ENCODE measurements around the gene MYOZ1. TPM values are rescaled to one million over a fixed set of nuclear protein-coding genes. Genes with fewer than 3 reads are reported as not detected.

The MYOZ1 gene
- total and polyA plus RNA-seq, 4 donors, result 1.3 to 4.2 (median 1.9) TPM

GRCh38 chr10:73647875-73648651 lies 6.8 kb upstream of the MYOZ1 start:
- no peaks in the 10 kb centered on the region for H3K9me3 ChIP-seq (ENCODE audit: control insufficient read depth, insufficient read depth, low read length)
- H3K27ac ChIP-seq (ENCODE audit: low read depth, low read length), result peak overlapping the region; percentile 76
- no peaks in the 10 kb centered on the region for H3K27me3 ChIP-seq (ENCODE audit: control insufficient read depth, insufficient read depth, low read length)
- peaks cover 5% of the 10 kb centered on the region for H3K36me3 ChIP-seq (ENCODE audit: control insufficient read depth, insufficient read depth, low read length)
- peaks cover 39% of the 10 kb centered on the region for H3K4me1 ChIP-seq (ENCODE audit: control insufficient read depth, insufficient read depth, low read length)
- DNase-seq (ENCODE audit: low read depth in 4 of 6, low spot score in 6 of 6), result peak in 1 of 6 donors; percentile 26
- WGBS (ENCODE audit: insufficient coverage), result 13% methylated on average over 35 of the region's 35 CpGs
- H3K4me3 ChIP-seq (ENCODE audit: low read depth, low read length), result peak overlapping the region; percentile 75

- peak in 5 of 6 donors; percentile 63 to 97 (median 79) for DNase-seq (ENCODE audit: low read depth in 4 of 6, low spot score in 6 of 6)
- Histone ChIP-seq H3K9me3 (ENCODE audit: control insufficient read depth, insufficient read depth, low read length) (no peaks in the 10 kb centered on the region), H3K27me3 (ENCODE audit: control insufficient read depth, insufficient read depth, low read length) (no peaks in the 10 kb centered on the region), H3K4me3 (ENCODE audit: low read depth, low read length) (peak overlapping the region; percentile 75), H3K4me1 (ENCODE audit: control insufficient read depth, insufficient read depth, low read length) (peaks cover 39% of the 10 kb centered on the region), H3K36me3 (ENCODE audit: control insufficient read depth, insufficient read depth, low read length) (peaks cover 3% of the 10 kb centered on the region), H3K27ac (ENCODE audit: low read depth, low read length) (peak overlapping the region; percentile 76)
- WGBS (ENCODE audit: insufficient coverage), result 0% methylated on average over 25 of the region's 32 CpGs
Observed at GRCh38 chr10:73647211-73647874, 6.1 kb upstream of the MYOZ1 start.

GRCh38 chr10:73646598-73647041 lies 5.3 kb upstream of the MYOZ1 start:
- H3K4me3 ChIP-seq (ENCODE audit: low read depth, low read length), result peak overlapping the region; percentile 75
- H3K36me3 ChIP-seq (ENCODE audit: control insufficient read depth, insufficient read depth, low read length), result peaks cover 3% of the 10 kb centered on the region
- H3K27me3 ChIP-seq (ENCODE audit: control insufficient read depth, insufficient read depth, low read length), result no peaks in the 10 kb centered on the region
- 77% methylated on average over 9 of the region's 9 CpGs for WGBS (ENCODE audit: insufficient coverage)
- no peaks in the 10 kb centered on the region for H3K9me3 ChIP-seq (ENCODE audit: control insufficient read depth, insufficient read depth, low read length)
- peaks cover 39% of the 10 kb centered on the region for H3K4me1 ChIP-seq (ENCODE audit: control insufficient read depth, insufficient read depth, low read length)
- peak overlapping the region; percentile 76 for H3K27ac ChIP-seq (ENCODE audit: low read depth, low read length)
- no peak for DNase-seq (ENCODE audit: low read depth in 4 of 6, low spot score in 6 of 6)

- Histone ChIP-seq H3K4me3 (ENCODE audit: low read depth, low read length) (no peak overlapping the region), H3K36me3 (ENCODE audit: control insufficient read depth, insufficient read depth, low read length) (peaks cover 3% of the 10 kb centered on the region), H3K27ac (ENCODE audit: low read depth, low read length) (no peak overlapping the region), H3K4me1 (ENCODE audit: control insufficient read depth, insufficient read depth, low read length) (peaks cover 33% of the 10 kb centered on the region), H3K27me3 (ENCODE audit: control insufficient read depth, insufficient read depth, low read length) (no peaks in the 10 kb centered on the region), H3K9me3 (ENCODE audit: control insufficient read depth, insufficient read depth, low read length) (no peaks in the 10 kb centered on the region)
- DNase-seq (ENCODE audit: low read depth in 4 of 6, low spot score in 6 of 6), result no peak
- 83% methylated on average over 2 of the region's 3 CpGs for WGBS (ENCODE audit: insufficient coverage)
Observed at GRCh38 chr10:73645251-73645650, 4.0 kb upstream of the MYOZ1 start.

- no peaks in the 10 kb centered on the region for H3K9me3 ChIP-seq (ENCODE audit: control insufficient read depth, insufficient read depth, low read length)
- DNase-seq (ENCODE audit: low read depth in 4 of 6, low spot score in 6 of 6), result no peak
- no peak overlapping the region for H3K27ac ChIP-seq (ENCODE audit: low read depth, low read length)
- H3K4me1 ChIP-seq (ENCODE audit: control insufficient read depth, insufficient read depth, low read length), result peaks cover 31% of the 10 kb centered on the region
- no peak overlapping the region for H3K4me3 ChIP-seq (ENCODE audit: low read depth, low read length)
- H3K27me3 ChIP-seq (ENCODE audit: control insufficient read depth, insufficient read depth, low read length), result no peaks in the 10 kb centered on the region
- no CpG with 5 or more reads among the region's 1 CpG for WGBS (ENCODE audit: insufficient coverage)
- peaks cover 3% of the 10 kb centered on the region for H3K36me3 ChIP-seq (ENCODE audit: control insufficient read depth, insufficient read depth, low read length)
Observed at GRCh38 chr10:73644767-73645166, 3.5 kb upstream of the MYOZ1 start.

GRCh38 chr10:73644015-73644743 lies 2.9 kb upstream of the MYOZ1 start:
- DNase-seq (ENCODE audit: low read depth in 4 of 6, low spot score in 6 of 6), result peak in 4 of 6 donors; percentile 58 to 93 (median 76)
- no peaks in the 10 kb centered on the region for H3K9me3 ChIP-seq (ENCODE audit: control insufficient read depth, insufficient read depth, low read length)
- H3K27me3 ChIP-seq (ENCODE audit: control insufficient read depth, insufficient read depth, low read length), result no peaks in the 10 kb centered on the region
- no peak overlapping the region for H3K27ac ChIP-seq (ENCODE audit: low read depth, low read length)
- H3K4me1 ChIP-seq (ENCODE audit: control insufficient read depth, insufficient read depth, low read length), result peaks cover 30% of the 10 kb centered on the region
- peaks cover 3% of the 10 kb centered on the region for H3K36me3 ChIP-seq (ENCODE audit: control insufficient read depth, insufficient read depth, low read length)
- no peak overlapping the region for H3K4me3 ChIP-seq (ENCODE audit: low read depth, low read length)
- WGBS (ENCODE audit: insufficient coverage), result 18% methylated on average over 3 of the region's 5 CpGs

GRCh38 chr10:73643362-73643761 lies 2.1 kb upstream of the MYOZ1 start:
- no peak overlapping the region for H3K4me3 ChIP-seq (ENCODE audit: low read depth, low read length)
- no peak overlapping the region for H3K27ac ChIP-seq (ENCODE audit: low read depth, low read length)
- no peaks in the 10 kb centered on the region for H3K27me3 ChIP-seq (ENCODE audit: control insufficient read depth, insufficient read depth, low read length)
- peaks cover 3% of the 10 kb centered on the region for H3K36me3 ChIP-seq (ENCODE audit: control insufficient read depth, insufficient read depth, low read length)
- no peaks in the 10 kb centered on the region for H3K9me3 ChIP-seq (ENCODE audit: control insufficient read depth, insufficient read depth, low read length)
- WGBS (ENCODE audit: insufficient coverage), result 92% methylated on average over 1 of the region's 2 CpGs
- no peak for DNase-seq (ENCODE audit: low read depth in 4 of 6, low spot score in 6 of 6)
- H3K4me1 ChIP-seq (ENCODE audit: control insufficient read depth, insufficient read depth, low read length), result peaks cover 22% of the 10 kb centered on the region

GRCh38 chr10:73639286-73639685 lies 2.0 kb downstream of the MYOZ1 start:
- WGBS (ENCODE audit: insufficient coverage), result 93% methylated on average over 3 of the region's 3 CpGs
- Histone ChIP-seq H3K36me3 (ENCODE audit: control insufficient read depth, insufficient read depth, low read length) (no peaks in the 10 kb centered on the region), H3K4me3 (ENCODE audit: low read depth, low read length) (no peak overlapping the region), H3K27ac (ENCODE audit: low read depth, low read length) (no peak overlapping the region), H3K9me3 (ENCODE audit: control insufficient read depth, insufficient read depth, low read length) (no peaks in the 10 kb centered on the region), H3K4me1 (ENCODE audit: control insufficient read depth, insufficient read depth, low read length) (peaks cover 2% of the 10 kb centered on the region), H3K27me3 (ENCODE audit: control insufficient read depth, insufficient read depth, low read length) (no peaks in the 10 kb centered on the region)
- no peak for DNase-seq (ENCODE audit: low read depth in 4 of 6, low spot score in 6 of 6)

- no peak for DNase-seq (ENCODE audit: low read depth in 4 of 6, low spot score in 6 of 6)
- H3K4me3 ChIP-seq (ENCODE audit: low read depth, low read length), result no peak overlapping the region
- no peak overlapping the region for H3K27ac ChIP-seq (ENCODE audit: low read depth, low read length)
- no CpG with 5 or more reads among the region's 1 CpG for WGBS (ENCODE audit: insufficient coverage)
- H3K27me3 ChIP-seq (ENCODE audit: control insufficient read depth, insufficient read depth, low read length), result no peaks in the 10 kb centered on the region
- no peaks in the 10 kb centered on the region for H3K36me3 ChIP-seq (ENCODE audit: control insufficient read depth, insufficient read depth, low read length)
- no peaks in the 10 kb centered on the region for H3K9me3 ChIP-seq (ENCODE audit: control insufficient read depth, insufficient read depth, low read length)
- no peaks in the 10 kb centered on the region for H3K4me1 ChIP-seq (ENCODE audit: control insufficient read depth, insufficient read depth, low read length)
Observed at GRCh38 chr10:73635781-73636180, 5.5 kb downstream of the MYOZ1 start.
